GM12865 (cell line): ENCODE results near the gene ACTR8.

ENCODE experiments used
- DNase-seq: peaks from one replicate; pipeline ENCODE4 v3.0.0; 2010; ENCODE audit warnings: low read depth
- H3K4me3 ChIP-seq: 2 replicates; pipeline ENCODE4 v1.5.1; 2011; ENCODE audit warnings: mild to moderate bottlenecking, low read depth, low read length, control low read depth
- CTCF ChIP-seq: IDR thresholded peaks from 2 replicates; pipeline ENCODE4 v1.5.1; 2011; ENCODE audit warnings: low read length, control low read depth, low read depth, inconsistent platforms; ENCODE audit not compliant: insufficient read depth; ENCODE audit errors: missing control alignments

ACTR8 gene

GRCh38 chr3:53820084-53820483 lies 61.9 kb downstream of the ACTR8 start:
- TF ChIP-seq CTCF = no peak
- no peak for DNase-seq
- no peak overlapping the region for H3K4me3 ChIP-seq

GRCh38 chr3:53819163-53819868 lies 62.6 kb downstream of the ACTR8 start:
- TF ChIP-seq CTCF = no peak
- DNase-seq = no peak
- H3K4me3 ChIP-seq = no peak overlapping the region

- no peak overlapping the region for H3K4me3 ChIP-seq
- TF ChIP-seq CTCF = no peak
- DNase-seq = no peak
Measured at GRCh38 chr3:53818221-53819162, 63.5 kb downstream of the ACTR8 start.

GRCh38 chr3:53817809-53818208 lies 64.1 kb downstream of the ACTR8 start:
- TF ChIP-seq CTCF = no peak
- H3K4me3 ChIP-seq = no peak overlapping the region
- DNase-seq = no peak

GRCh38 chr3:53817211-53817610 lies 64.7 kb downstream of the ACTR8 start:
- no peak for TF ChIP-seq CTCF
- no peak for DNase-seq
- no peak overlapping the region for H3K4me3 ChIP-seq
